Measurements from ENCODE around the gene PER2. TPM values are rescaled to one million over a fixed set of nuclear protein-coding genes. Genes with fewer than 3 reads are reported as not detected.

Gene PER2
- total RNA-seq, 1 donor from 2014 or later, result 11.7 TPM

DNA sequence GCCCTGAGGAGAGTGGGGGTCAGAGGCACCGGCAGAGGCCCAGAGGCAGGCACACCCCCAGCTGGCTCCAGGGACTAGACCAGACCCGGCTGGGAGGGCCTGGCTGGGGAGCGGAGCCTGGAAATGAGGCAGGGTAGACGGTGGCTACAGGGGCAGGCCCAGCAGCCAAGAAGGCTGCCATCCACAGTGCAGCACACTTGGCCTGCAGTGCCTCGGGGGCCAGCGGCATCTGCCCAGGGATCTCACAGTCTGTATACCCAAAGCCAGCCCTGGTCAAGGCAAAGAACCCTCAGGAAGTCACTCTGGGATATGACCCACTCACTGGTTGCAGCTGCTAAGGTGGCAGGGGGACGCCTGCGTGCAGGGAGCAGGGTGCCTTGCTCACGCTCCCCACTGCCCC lies 17.8 kb downstream of the PER2 start:
- H3K27ac Mint-ChIP-seq, result no peak overlapping the region
- H3K27me3 Mint-ChIP-seq (ENCODE audit: low read depth), result no peaks in the 10 kb centered on the region
- DNase-seq (ENCODE audit: low spot score in 2 of 2, unreplicated experiment in 2 of 2), result no peak
- TF ChIP-seq, protein P1, sequence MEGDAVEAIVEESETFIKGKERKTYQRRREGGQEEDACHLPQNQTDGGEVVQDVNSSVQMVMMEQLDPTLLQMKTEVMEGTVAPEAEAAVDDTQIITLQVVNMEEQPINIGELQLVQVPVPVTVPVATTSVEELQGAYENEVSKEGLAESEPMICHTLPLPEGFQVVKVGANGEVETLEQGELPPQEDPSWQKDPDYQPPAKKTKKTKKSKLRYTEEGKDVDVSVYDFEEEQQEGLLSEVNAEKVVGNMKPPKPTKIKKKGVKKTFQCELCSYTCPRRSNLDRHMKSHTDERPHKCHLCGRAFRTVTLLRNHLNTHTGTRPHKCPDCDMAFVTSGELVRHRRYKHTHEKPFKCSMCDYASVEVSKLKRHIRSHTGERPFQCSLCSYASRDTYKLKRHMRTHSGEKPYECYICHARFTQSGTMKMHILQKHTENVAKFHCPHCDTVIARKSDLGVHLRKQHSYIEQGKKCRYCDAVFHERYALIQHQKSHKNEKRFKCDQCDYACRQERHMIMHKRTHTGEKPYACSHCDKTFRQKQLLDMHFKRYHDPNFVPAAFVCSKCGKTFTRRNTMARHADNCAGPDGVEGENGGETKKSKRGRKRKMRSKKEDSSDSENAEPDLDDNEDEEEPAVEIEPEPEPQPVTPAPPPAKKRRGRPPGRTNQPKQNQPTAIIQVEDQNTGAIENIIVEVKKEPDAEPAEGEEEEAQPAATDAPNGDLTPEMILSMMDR (IDR thresholded peaks at IDR 0.05; ENCODE audit: unreplicated experiment), result no peak
- peaks cover 24% of the 10 kb centered on the region for H3K36me3 Mint-ChIP-seq
- H3K4me1 Mint-ChIP-seq, result peaks cover 14% of the 10 kb centered on the region
- H3K4me3 Mint-ChIP-seq, result no peak overlapping the region
- H3K9me3 Mint-ChIP-seq, result no peaks in the 10 kb centered on the region

- Mint-ChIP-seq H3K4me3 (no peak overlapping the region), H3K27ac (no peak overlapping the region), H3K36me3 (peaks cover 19% of the 10 kb centered on the region), H3K27me3 (ENCODE audit: low read depth) (no peaks in the 10 kb centered on the region), H3K9me3 (no peaks in the 10 kb centered on the region), H3K4me1 (peaks cover 14% of the 10 kb centered on the region)
- no peak for DNase-seq (ENCODE audit: low spot score in 2 of 2, unreplicated experiment in 2 of 2)
- TF ChIP-seq, protein P1 (IDR thresholded peaks at IDR 0.05; ENCODE audit: unreplicated experiment), result no peak
Observed at GRCh38 chr2:238269741-238270140, 18.7 kb downstream of the PER2 start.

DNA sequence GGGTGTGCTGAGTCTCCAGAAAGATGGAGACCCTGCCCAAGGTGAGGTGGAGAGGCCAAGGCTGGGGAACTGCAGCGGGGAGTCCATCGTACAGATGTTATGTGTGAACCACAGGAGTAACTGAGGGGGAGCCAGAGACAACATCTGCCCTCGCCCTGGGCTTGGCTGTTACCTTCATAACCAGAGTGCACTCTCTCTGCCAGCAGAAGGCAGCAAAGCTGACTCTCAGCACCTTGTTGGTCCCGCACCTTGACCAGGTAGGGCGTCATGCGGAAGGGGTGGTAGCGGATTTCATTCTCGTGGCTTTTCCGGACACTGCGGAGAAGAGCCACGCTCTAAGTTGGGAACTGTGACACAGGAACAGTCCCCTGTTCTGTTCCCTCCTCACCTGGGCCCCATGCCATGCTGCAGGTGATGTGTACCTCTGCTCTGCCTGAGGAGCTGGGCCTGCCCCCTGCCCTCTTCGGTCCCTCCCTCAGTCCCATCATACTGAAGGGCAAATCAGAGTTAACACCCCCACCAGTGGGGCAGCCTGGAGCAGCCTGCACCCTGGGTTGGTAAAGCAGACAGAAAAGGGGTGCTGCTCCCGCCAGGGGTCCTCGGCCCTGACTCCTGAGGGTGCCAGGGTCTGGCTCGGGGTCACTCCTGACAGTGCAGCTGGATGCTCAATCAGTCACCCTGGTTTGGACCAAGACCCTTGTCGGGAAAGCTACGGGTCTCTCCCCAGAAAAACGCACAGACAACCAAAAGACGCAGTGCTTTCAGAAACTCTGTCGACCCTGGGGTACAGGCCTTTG lies 20.3 kb downstream of the PER2 start:
- TF ChIP-seq, protein P1 (IDR thresholded peaks at IDR 0.05; ENCODE audit: unreplicated experiment), result no peak
- Mint-ChIP-seq H3K36me3 (peaks cover 16% of the 10 kb centered on the region), H3K27me3 (ENCODE audit: low read depth) (no peaks in the 10 kb centered on the region), H3K4me3 (no peak overlapping the region), H3K9me3 (no peaks in the 10 kb centered on the region), H3K27ac (no peak overlapping the region), H3K4me1 (peaks cover 20% of the 10 kb centered on the region)
- no peak for DNase-seq (ENCODE audit: low spot score in 2 of 2, unreplicated experiment in 2 of 2)

- Mint-ChIP-seq H3K4me1 (peaks cover 19% of the 10 kb centered on the region), H3K9me3 (no peaks in the 10 kb centered on the region), H3K27ac (no peak overlapping the region), H3K4me3 (no peak overlapping the region), H3K27me3 (ENCODE audit: low read depth) (no peaks in the 10 kb centered on the region), H3K36me3 (peaks cover 14% of the 10 kb centered on the region)
- TF ChIP-seq, protein P1 (IDR thresholded peaks at IDR 0.05; ENCODE audit: unreplicated experiment), result no peak
- DNase-seq (ENCODE audit: low spot score in 2 of 2, unreplicated experiment in 2 of 2), result no peak
Observed at GRCh38 chr2:238267341-238267710, 21.1 kb downstream of the PER2 start.

DNA sequence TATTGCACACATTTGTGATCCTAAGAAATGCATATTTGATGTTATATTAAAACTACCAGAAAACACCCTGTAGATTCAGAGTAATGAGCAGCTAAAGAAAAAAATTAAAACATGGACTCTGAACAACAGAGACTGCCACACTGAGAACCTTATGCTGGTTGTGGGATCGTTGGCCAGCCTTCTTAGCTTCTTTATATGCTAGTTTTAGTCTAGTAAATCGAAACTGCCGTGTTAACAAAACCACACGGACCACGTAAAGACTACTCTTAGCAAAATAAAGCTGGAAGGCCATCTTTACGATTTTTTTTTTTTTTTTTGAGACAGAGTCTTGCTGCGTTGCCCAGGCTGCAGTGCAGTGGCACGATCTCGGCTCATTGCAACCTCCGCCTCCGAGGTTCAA lies 22.8 kb downstream of the PER2 start:
- Mint-ChIP-seq H3K4me3 (no peak overlapping the region), H3K27ac (no peak overlapping the region), H3K9me3 (no peaks in the 10 kb centered on the region), H3K27me3 (ENCODE audit: low read depth) (no peaks in the 10 kb centered on the region), H3K4me1 (peaks cover 13% of the 10 kb centered on the region), H3K36me3 (peaks cover 10% of the 10 kb centered on the region)
- TF ChIP-seq, protein P1 (IDR thresholded peaks at IDR 0.05; ENCODE audit: unreplicated experiment), result no peak
- DNase-seq (ENCODE audit: low spot score in 2 of 2, unreplicated experiment in 2 of 2), result no peak

Data from mesothelial cell of epicardium (in vitro differentiated cells).